Thymus (tissue), 11 donors: ENCODE data around the gene NLRC3. TPM values are rescaled to one million over a fixed set of nuclear protein-coding genes. Genes with fewer than 3 reads are reported as not detected.
A peak's percentile ranks its signal among the peaks of the same experiment; 100 is the strongest.
"Not testable (repeated sequence)": the region's sequence is repeated elsewhere in the genome, so short reads cannot be mapped to it uniquely, and the experiment has no call there.

Experiments
- DNase-seq, 9 donors: peaks; one replicate each; pipeline ENCODE4 v3.0.0-alpha.2; 2013; ENCODE audit warnings: low spot score in 9 of 9, low read depth in 6 of 9, missing footprints in 1 of 9
- H3K27ac ChIP-seq, 2 donors: one replicate each; pipeline ENCODE4 v1.5.1; 2013; ENCODE audit warnings: control low read depth in 1 of 2, low read depth in 1 of 2, low read length in 1 of 2, mild to moderate bottlenecking in 1 of 2, moderate library complexity in 1 of 2
- H3K27me3 ChIP-seq, 2 donors: one replicate each; pipeline ENCODE4 v1.5.1; 2013; ENCODE audit warnings: low read length in 1 of 2; ENCODE audit not compliant: control insufficient read depth in 2 of 2, insufficient read depth in 1 of 2
- H3K36me3 ChIP-seq, 2 donors: one replicate each; pipeline ENCODE4 v1.5.1; 2013; ENCODE audit warnings: low read length in 1 of 2, mild to moderate bottlenecking in 1 of 2, moderate library complexity in 1 of 2; ENCODE audit not compliant: control insufficient read depth in 2 of 2, insufficient read depth in 2 of 2
- H3K4me1 ChIP-seq, 2 donors: one replicate each; pipeline ENCODE4 v1.5.1; 2013; ENCODE audit warnings: low read length in 2 of 2; ENCODE audit not compliant: control insufficient read depth in 2 of 2, insufficient read depth in 2 of 2
- H3K4me3 ChIP-seq, 2 donors: one replicate each; pipeline ENCODE4 v1.5.1; 2013; ENCODE audit warnings: low read length in 2 of 2, control low read depth in 1 of 2, mild to moderate bottlenecking in 1 of 2
- H3K9me3 ChIP-seq, 2 donors: one replicate each; pipeline ENCODE4 v1.5.1; 2013; ENCODE audit warnings: low read length in 1 of 2, mild to moderate bottlenecking in 1 of 2; ENCODE audit not compliant: control insufficient read depth in 2 of 2, insufficient read depth in 1 of 2
- WGBS: extraction: QIAGEN DNeasy Blood & Tissue Kit; methylation state at CpG from one replicate; pipeline ENCODE4 v1.1.7; 2013; 5-methylcytosine and 5-hydroxymethylcytosine counted together
- polyA plus RNA-seq: library from polyadenylated mRNA; stranded (reverse); fragments of 200-250 nt; gene quantifications from one replicate; pipeline ENCODE4 v1.2.3, GENCODE V29; 2013
- total RNA-seq: library from RNA; stranded (reverse); fragments of 120-200 nt; gene quantifications from one replicate; pipeline ENCODE4 v1.2.4, GENCODE V29; 2013
- donor health status: healthy.

Gene NLRC3
- total and polyA plus RNA-seq, 2 donors: 11.9 to 18.8 TPM

- Histone ChIP-seq H3K27ac (peak overlapping the region; percentile 9 to 52), H3K9me3 (no peaks in the 10 kb centered on the region), H3K4me1 (peaks cover 12 to 29% of the 10 kb centered on the region in 2 donors), H3K27me3 (peaks cover 0 to 2% of the 10 kb centered on the region in 2 donors), H3K36me3 (peaks cover 0 to 14% of the 10 kb centered on the region in 2 donors), H3K4me3 (no peak overlapping the region)
- 59% methylated on average over 6 of the region's 6 CpGs for WGBS
- DNase-seq: peak in 2 of 9 donors; percentile 20 to 53
Measured at GRCh38 chr16:3503523-3503922, 73.7 kb downstream of the NLRC3 start.

GRCh38 chr16:3501783-3502400 is 75.3 kb downstream of the NLRC3 start:
- WGBS: 87% methylated on average over 22 of the region's 22 CpGs

GRCh38 chr16:3501412-3501761 is 75.8 kb downstream of the NLRC3 start:
- not testable (repeated sequence) for H3K27ac ChIP-seq, H3K27me3 ChIP-seq, H3K9me3 ChIP-seq, H3K36me3 ChIP-seq, DNase-seq
- peaks cover 12 to 29% of the 10 kb centered on the region in 2 donors for H3K4me1 ChIP-seq
- WGBS: 19% methylated on average over 24 of the region's 24 CpGs
- H3K4me3 ChIP-seq: peak overlapping the region; percentile 59 to 87

More at GRCh38 chr16:3501783-3502400, 75.3 kb downstream of the NLRC3 start:
- Histone ChIP-seq H3K9me3 (no peaks in the 10 kb centered on the region), H3K4me1 (peaks cover 12 to 29% of the 10 kb centered on the region in 2 donors), H3K36me3 (peaks cover 0 to 6% of the 10 kb centered on the region in 2 donors), H3K4me3 (peak overlapping the region; percentile 59 to 87), H3K27me3 (peaks cover 0 to 2% of the 10 kb centered on the region in 2 donors), H3K27ac (no peak overlapping the region)
- no peak for DNase-seq

- no peaks in the 10 kb centered on the region for H3K9me3 ChIP-seq
- H3K36me3 ChIP-seq: no peaks in the 10 kb centered on the region
- no peak overlapping the region for H3K27ac ChIP-seq
- WGBS: 98% methylated on average over 16 of the region's 16 CpGs
- no peak overlapping the region for H3K4me3 ChIP-seq
- DNase-seq: no peak
- peaks cover 0 to 2% of the 10 kb centered on the region in 2 donors for H3K27me3 ChIP-seq
- H3K4me1 ChIP-seq: peaks cover 12 to 29% of the 10 kb centered on the region in 2 donors
Measured at GRCh38 chr16:3498988-3499387, 78.2 kb downstream of the NLRC3 start.

DNA sequence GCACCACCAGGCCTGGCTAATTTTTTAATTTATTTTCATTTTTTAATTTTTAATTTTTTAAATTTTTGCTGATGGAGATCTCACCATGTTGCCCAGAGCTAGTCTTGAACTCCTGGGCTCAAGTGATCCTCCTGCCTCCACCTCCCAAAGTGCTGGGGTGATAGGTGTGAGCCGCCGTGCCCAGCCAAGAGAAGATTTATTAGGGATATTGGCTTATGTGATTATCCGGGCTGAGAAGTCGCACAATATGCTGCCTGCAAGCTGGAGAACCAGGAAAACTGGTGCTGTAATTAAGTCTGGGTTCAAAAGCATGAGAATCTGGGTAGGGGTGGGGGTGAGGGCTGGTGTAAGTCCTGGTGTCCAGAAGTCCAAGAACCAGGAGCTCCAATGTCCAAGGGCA is 79.4 kb downstream of the NLRC3 start:
- Histone ChIP-seq H3K4me1 (peaks cover 12 to 22% of the 10 kb centered on the region in 2 donors), H3K4me3 (no peak overlapping the region), H3K36me3 (no peaks in the 10 kb centered on the region), H3K27me3 (peaks cover 0 to 2% of the 10 kb centered on the region in 2 donors), H3K9me3 (no peaks in the 10 kb centered on the region), H3K27ac (no peak overlapping the region)
- 97% methylated on average over 4 of the region's 4 CpGs for whole genome bisulfite sequencing
- DNase-seq: no peak

GRCh38 chr16:3496386-3496785 is 80.8 kb downstream of the NLRC3 start:
- Histone ChIP-seq H3K4me1 (peaks cover 6 to 14% of the 10 kb centered on the region in 2 donors), H3K36me3 (no peaks in the 10 kb centered on the region), H3K27ac (no peak overlapping the region), H3K9me3 (no peaks in the 10 kb centered on the region), H3K27me3 (peaks cover 0 to 1% of the 10 kb centered on the region in 2 donors), H3K4me3 (no peak overlapping the region)
- 98% methylated on average over 30 of the region's 30 CpGs for WGBS
- DNase-seq: no peak

GRCh38 chr16:3495176-3495575 is 82.0 kb downstream of the NLRC3 start, which contains the start of gene C16orf90:
Gene C16orf90, minus strand, starts transcription at chr16:3495489. Its CDS starts 68 bp downstream, at chr16:3495421.
- peaks cover 4 to 6% of the 10 kb centered on the region in 2 donors for H3K4me1 ChIP-seq
- H3K4me3 ChIP-seq: no peak within 1 kb of the TSS
- H3K27me3 ChIP-seq: no peaks in the 10 kb centered on the region
- no peaks in the 10 kb centered on the region for H3K36me3 ChIP-seq
- no peak for DNase-seq
- H3K27ac ChIP-seq: no peak within 1 kb of the TSS
- over 99% methylated on average over 3 of the region's 3 CpGs for WGBS
- H3K9me3 ChIP-seq: no peaks in the 10 kb centered on the region

GRCh38 chr16:3494386-3494973 is 82.7 kb downstream of the NLRC3 start:
- H3K27me3 ChIP-seq: no peaks in the 10 kb centered on the region
- no peaks in the 10 kb centered on the region for H3K4me1 ChIP-seq
- H3K36me3 ChIP-seq: no peaks in the 10 kb centered on the region
- no peak overlapping the region for H3K27ac ChIP-seq
- no peaks in the 10 kb centered on the region for H3K9me3 ChIP-seq
- H3K4me3 ChIP-seq: no peak overlapping the region
- DNase-seq: no peak
- WGBS: 97% methylated on average over 16 of the region's 16 CpGs

DNA sequence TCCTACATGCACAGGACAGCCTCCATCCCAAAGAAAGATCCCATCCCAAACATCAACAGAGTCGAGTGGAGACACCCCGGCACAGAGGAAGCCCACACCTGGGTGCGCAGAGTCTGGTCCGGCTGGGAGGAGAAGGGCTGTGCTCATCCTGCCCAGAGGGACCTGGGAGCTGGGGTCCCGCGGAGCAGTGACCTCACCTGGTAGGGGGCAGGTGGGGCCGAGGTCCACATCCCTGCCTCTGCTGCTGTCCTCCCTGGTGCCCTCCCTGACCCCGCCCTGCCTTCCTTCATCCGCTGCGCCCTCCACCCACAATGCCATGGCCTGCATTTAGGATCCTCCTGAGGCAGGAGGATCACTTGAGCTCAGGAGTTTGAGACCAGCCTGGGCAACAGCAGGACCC is 84.8 kb downstream of the NLRC3 start:
- WGBS: 96% methylated on average over 10 of the region's 10 CpGs
- no peaks in the 10 kb centered on the region for H3K27me3 ChIP-seq
- H3K36me3 ChIP-seq: peaks cover 3 to 7% of the 10 kb centered on the region in 2 donors
- no peaks in the 10 kb centered on the region for H3K9me3 ChIP-seq
- no peak overlapping the region for H3K4me3 ChIP-seq
- no peak overlapping the region for H3K27ac ChIP-seq
- no peak for DNase-seq
- H3K4me1 ChIP-seq: no peaks in the 10 kb centered on the region
